GM18519 (cell line): ENCODE data around the gene ART3.
A peak's percentile ranks its signal among the peaks of the same experiment; 100 is the strongest.
"Not testable (repeated sequence)": the region's sequence is repeated elsewhere in the genome, so short reads cannot be mapped to it uniquely, and the experiment has no call there.

Experiments used
- ATAC-seq: cut with Tn5 transposase; IDR thresholded peaks from one replicate; pipeline ENCODE4 v1.9.1; 2021; ENCODE audit warnings: mild to moderate bottlenecking, moderate library complexity; ENCODE audit not compliant: unreplicated experiment, low FRiP score

ART3 gene, protein sequence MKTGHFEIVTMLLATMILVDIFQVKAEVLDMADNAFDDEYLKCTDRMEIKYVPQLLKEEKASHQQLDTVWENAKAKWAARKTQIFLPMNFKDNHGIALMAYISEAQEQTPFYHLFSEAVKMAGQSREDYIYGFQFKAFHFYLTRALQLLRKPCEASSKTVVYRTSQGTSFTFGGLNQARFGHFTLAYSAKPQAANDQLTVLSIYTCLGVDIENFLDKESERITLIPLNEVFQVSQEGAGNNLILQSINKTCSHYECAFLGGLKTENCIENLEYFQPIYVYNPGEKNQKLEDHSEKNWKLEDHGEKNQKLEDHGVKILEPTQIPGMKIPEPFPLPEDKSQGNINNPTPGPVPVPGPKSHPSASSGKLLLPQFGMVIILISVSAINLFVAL

DNA sequence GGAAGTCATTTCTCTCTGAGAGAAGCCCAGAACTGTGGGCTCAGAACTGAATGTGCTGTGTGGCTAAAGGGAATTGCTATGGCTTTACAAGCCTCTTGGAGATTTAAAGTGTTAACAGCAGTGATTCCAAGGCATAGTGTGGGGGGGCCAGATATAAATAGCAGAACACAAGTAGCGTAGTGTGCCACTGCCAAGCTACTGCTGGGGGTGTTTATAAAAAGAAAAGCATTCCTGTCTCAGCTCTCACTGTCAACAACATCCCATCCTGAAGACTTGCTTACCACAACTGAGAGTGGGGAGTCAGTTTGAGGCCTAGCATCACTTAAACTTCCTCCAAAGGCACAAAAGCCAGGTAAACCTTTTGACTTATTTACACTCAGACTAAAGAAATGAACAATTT lies at the start of gene ART3:
Gene ART3, plus strand, starts transcription at position 242 of the 400 bp plus-strand sequence. CDS start 1,181 bp downstream, outside the sequence.
- no peak for ATAC-seq

DNA sequence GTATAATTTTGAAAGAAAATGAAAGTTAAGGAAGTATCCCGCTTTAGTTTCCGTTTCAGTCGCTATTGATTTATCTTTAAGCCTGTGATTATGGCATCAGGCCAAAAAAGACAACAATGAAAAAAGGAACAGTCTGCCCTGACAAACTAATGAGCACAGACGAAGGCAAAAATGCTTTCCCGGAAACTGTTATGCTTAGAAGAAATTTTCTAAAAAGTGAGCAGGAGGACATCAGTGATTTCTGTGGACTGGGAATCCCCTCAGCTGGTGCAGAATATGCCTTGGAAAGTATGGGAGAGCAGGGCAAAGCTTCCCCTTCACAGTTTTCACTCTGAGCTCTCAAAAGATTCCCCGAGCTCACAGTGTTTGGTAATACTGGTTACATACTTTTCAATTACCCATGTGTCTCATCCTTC lies 46.2 kb upstream of the ART3 start:
- ATAC-seq: no peak

DNA sequence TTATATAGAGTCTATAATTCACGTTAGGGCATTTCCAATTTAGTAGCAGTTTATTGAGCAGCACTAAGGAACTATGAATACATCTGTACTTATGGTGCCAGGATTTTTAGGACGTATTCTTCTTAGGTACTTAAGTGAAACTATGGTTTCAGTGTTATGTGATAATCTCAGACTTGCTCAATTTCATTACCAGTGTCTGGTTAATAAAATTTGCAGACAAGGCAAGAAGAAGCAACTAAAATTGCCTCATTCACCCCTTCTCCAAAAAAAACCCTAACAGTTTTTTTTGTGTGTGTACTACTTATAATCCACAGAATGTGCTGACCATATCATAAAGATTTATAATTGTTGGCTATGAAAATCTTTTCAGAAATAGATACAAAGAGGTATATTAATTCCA lies 45.2 kb upstream of the ART3 start:
- ATAC-seq: no peak

DNA sequence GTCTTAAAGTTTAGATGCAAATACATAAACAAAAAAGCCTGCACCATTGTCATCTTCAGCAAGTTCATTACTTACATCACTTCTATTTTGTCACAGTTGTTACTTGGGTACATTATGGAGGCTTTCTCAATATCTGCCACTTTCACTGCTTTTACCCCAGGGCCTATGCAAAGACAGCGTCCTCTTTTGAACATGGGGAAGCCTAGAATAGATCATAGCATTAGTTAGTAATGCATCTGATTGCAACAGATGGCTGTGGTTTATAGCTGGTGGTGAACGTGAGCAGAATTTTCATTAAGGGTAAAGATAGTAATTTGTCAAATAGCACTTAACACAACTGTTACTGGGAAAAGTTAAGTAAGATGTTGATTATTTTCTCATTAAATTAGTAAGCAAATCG lies 39.4 kb upstream of the ART3 start:
- ATAC-seq: peak; percentile 54

DNA sequence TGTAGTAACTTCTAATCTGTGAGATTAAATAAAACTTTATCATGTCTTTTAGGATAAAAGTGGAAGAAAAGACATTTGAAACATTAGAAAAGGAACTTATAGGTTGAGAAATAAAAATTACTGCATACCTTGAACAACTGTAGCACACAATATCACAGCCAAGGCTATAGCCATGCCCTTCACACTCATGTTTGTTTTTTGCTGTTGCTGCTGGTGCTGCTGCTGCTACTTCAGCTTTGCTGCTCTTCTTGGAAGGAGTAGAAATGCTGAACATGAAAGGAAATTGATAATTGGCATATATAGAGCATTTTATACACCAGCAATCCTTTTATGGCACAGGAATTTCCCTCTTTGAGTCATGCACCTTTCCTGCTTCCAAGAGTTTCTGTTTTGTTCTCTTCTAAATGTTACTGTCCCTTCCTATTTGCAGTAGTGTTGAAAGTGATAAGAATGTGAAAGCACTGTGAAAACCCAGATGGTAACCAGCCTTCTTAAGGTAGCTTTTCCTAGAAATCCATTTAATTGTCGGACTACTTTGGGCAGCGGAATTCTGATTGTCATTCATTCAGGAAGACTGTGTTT lies 38.6 kb upstream of the ART3 start, which contains the start of gene CXCL11:
Gene CXCL11, minus strand, starts transcription at position 272 of the 582 bp plus-strand sequence. Its CDS starts 83 bp downstream, at position 189.
- no peak for ATAC-seq

DNA sequence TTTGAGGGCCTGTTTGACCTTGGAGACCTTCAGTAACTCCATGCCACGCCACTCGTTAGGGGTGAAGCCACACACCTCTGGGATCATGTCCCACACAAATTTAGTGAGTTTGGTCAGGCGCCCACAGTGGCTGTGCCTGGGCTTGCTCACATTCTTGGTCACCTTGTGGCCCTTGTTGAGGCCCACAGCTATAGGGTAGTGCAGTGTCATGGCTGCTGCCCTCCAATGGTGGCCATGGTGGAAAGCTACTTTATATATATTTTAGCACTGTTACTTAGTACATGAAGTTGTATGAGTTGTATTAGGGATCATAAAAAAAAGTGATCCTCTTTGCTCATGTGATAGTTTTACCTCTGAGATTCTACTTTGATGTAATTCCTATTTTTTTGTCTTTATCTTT lies 37.7 kb upstream of the ART3 start:
- no peak for ATAC-seq

DNA sequence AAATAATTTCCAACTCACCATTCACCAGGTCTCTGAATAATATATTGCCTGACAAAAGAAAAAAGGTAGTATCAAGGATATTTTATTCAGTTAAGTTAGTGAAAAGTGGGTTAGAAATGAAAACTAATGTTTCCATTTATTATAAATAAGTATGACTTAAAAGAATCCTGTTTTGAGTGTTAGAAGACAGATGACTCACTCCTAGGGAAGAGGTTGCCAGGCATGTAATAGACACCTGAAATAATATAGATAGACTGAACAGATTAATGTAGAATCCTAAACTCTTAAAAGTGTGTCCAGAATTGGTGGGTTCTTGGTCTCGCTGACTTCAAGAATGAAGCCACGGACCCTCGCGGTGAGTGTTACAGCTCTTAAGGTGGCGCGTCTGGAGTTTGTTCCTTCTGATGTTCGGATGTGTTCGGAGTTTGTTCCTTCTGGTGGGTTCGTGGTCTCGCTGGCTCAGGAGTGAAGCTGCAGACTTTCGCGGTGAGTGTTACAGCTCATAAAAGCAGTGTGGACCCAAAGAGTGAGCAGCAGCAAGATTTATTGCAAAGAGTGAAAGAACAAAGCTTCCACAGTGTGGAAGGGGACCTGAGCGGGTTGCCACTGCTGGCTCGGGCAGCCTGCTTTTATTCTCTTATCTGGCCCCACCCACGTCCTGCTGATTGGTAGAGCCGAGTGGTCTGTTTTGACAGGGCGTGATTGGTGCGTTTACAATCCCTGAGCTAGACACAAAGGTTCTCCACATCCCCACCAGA lies 32.1 kb upstream of the ART3 start:
- not testable (repeated sequence) for ATAC-seq

DNA sequence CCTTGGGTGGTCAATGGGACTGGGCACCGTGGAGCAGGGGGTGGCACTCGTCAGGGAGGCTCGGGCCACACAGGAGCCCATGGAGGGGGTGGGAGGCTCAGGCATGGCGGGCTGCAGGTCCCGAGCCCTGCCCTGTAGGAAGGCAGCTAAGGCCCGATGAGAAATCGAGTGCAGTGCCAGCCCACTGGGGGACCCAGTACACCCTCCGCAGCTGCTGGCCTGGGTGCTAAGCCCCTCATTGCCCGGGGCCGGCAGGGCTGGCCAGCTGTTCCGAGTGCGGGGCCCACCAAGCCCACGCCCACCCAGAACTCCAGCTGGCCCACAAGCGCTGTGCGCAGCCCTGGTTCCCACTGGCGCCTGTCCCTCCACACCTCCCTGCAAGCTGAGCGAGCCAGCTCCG lies 31.2 kb upstream of the ART3 start:
- ATAC-seq: not testable (repeated sequence)

DNA sequence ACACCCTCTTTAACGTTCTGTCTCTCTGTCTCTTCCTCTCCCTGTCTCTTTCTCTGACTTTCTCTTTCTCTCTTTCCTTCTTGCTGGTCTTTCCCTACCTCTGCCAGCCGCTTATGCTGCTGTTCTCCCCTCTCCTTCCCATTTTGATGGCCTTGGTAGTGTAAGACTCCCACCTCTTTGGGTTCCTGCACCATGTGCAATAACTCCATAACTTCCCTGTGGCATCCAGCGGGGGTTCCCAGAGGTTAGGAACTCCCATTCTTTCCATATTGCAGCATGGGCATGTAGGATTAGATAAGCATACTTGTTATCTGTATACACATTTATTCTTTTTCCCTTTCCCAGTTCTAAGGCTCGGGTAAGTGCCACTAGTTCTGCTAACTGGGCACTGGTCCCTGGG lies 29.8 kb upstream of the ART3 start:
- not testable (repeated sequence) for ATAC-seq

DNA sequence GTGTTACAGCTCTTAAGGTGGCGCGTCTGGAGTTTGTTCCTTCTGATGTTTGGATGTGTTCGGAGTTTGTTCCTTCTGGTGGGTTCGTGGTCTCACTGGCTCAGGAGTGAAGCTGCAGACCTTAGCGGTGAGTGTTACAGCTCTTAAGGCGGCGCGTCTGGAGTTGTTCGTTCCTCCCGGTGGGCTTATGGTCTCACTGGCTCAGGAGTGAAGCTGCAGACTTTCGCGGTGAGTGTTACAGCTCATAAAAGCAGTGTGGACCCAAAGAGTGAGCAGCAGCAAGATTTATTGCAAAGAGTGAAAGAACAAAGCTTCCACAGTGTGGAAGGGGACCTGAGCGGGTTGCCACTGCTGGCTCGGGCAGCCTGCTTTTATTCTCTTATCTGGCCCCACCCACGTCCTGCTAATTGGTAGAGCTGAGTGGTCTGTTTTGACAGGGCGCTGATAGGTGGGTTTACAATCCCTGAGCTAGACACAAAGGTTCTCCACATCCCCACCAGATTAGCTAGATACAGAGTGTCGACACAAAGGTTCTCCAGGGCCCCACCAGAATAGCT lies 24.6 kb upstream of the ART3 start:
- not testable (repeated sequence) for ATAC-seq

DNA sequence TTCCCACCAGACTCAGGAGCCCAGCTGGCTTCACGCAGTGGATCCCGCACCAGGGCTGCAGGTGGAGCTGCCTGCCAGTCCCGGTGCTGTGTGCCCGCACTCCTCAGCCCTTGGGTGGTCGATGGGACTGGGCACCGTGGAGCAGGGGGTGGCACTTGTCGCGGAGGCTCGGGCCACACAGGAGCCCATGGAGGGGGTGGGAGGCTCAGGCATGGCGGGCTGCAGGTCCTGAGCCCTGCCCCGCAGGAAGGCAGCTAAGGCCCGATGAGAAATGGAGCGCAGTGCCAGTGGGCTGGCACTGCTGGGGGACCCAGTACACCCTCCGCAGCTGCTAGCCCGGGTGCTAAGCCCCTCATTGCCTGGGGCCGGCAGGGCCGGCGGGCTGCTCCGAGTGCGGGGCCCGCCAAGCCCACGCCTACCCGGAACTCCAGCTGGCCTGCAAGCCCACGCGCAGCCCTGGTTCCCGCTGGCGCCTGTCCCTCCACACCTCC lies 23.9 kb upstream of the ART3 start:
- ATAC-seq: not testable (repeated sequence)

DNA sequence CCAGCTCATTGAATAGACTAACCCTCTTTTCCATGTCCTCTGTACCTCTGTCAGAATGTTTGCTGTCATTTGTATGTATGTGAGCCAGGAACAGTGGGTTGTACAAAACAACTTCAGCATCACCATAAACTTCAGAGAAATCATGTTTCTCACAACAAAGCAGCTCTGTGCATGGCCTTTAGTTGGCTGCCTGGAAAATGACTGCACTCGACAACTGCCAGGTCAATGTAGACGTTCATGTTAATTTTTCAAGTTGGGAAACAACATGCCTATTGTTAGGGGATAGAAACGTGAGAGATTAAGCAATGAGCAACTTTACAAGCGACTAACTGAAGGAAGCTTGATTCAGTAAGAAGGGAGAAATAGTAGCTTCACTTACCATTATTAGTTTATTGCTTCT lies 20.8 kb upstream of the ART3 start:
- no peak for ATAC-seq

DNA sequence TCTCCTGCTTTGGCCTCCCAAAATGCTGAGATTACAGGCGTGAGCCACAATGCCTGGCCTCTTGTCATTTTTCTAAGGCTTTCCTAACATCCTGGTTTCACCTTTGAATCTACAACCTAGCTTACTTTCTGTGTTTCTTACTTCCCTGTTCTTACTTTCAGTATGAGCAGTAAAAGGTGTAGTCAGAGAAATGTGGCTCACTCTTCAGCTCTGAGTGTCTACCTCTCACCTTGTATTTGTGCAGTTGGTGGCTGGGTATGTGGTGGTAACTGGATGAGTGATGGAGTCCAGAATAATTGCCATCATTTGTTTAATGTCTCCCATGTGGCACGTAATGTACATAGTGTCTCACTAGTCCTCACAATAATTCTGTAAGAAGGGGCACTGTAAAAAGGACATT lies 19.5 kb upstream of the ART3 start:
- peak; percentile 94 for ATAC-seq

DNA sequence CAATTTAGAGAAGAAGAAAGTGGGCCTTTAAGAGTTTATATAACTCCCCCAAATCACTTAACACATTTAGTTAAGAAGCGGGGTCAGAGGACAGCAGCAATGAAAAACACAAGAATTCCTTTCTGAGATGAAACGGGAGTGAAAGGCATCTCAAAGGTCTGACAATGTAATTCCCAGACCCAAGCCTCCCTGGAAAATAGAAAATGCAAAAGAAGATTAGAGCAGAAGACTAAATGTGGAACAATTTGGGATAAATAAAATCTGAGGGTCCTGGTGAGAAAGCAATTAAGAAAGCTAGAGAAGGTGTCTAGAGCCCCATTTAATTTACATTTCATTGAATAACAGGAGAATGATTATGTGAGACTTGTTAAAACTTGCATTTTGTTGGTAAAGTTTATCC lies 19.1 kb upstream of the ART3 start:
- no peak for ATAC-seq

DNA sequence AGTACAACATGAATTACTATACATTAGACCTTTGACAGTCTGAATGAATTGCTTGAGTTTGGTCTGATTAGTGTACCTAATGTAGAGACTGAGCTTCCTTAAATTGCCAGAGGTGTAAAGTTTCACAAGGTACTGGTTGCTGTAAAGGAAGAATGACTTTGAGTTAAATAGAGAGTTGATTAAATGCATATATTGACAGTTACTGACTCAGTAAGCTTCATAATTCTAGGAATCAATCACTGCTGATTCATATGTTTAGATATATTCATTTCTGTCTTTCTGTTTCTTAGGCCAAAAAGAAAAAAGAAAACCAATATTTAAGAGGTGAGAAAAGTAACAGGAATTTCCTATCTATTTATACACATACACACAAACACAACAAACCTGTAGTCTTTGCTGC lies 16.2 kb upstream of the ART3 start:
- peak; percentile 38 for ATAC-seq

DNA sequence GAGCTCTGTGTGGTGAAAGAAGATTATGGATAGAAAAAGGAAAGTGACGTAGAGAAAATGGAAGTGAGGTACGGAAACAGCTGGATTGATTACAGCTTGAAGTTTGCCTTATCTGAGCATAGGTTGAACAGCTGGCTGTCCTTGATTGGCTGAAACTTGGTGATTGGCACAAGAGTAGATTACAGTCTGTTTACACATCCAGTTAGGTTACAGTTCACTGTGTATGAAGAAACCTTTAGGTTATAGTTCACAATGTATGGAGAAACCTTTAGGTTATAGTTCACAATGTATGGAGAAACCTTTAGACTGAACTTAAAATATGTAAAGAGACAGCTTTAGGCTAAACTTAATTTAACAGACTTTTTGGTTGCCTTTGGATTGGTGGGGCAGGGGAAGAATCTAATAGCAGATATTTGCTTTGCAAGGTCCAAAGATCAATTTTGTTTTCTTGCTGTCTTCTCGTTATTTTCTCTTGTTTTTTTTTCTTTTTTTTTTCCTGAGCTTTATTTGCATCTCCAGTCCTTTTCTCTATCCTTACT lies 15.6 kb upstream of the ART3 start:
- no peak for ATAC-seq

DNA sequence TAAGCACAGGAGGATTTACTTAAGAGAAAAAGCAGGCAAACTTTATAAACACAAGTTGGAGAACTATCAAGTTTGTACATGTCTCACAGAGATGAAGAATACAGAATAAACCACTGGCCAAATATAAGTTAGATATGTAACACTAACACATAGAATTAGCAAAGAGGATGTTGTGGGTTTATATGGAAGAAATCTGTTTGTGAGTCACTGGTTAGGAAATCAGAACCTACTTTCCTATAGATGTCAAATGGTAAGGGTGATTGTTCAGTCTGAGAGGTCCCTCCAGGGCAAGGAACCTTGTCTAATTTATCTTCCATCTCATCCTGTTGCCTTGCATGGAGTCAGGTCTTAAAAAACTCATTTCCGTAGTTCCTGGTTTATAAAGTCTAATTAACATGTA lies 14.8 kb upstream of the ART3 start:
- ATAC-seq: no peak

DNA sequence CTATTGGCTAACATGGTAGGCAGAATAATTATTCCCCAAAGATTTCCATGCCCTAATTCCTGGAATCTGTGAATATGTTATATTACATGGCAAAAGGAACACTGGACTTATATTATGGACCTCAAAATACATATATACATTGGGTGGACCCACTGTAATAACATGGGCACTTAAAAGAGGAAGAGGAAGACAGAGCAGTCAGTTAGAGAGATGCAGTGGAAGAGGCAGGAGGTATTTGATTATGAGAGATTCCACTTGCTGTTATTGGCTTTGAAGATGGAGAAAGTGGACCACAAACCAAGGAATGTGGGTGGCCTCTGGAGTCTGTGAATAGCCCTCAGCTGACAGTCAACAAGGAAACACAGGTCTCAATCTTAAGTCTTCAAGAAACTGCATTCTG lies 14.0 kb upstream of the ART3 start:
- ATAC-seq: no peak

DNA sequence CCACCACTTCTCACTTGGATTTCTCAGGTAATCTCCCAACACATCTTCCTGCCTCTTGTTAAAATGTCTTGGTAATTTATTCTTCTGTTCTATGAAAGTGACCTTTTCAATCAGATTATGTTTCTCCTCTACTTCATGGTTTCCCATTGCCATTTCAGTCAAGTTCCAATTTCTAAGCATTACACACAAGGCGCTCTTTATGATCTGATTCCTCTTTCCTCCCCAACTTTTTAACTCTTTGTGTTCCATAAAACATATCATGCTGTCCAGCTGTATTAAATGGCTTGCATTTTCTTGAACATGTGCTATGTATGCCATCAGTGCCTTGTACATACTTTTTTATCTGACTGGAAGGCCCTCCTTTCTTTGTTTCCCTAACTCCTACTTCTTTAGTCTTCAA lies 13.1 kb upstream of the ART3 start:
- no peak for ATAC-seq

DNA sequence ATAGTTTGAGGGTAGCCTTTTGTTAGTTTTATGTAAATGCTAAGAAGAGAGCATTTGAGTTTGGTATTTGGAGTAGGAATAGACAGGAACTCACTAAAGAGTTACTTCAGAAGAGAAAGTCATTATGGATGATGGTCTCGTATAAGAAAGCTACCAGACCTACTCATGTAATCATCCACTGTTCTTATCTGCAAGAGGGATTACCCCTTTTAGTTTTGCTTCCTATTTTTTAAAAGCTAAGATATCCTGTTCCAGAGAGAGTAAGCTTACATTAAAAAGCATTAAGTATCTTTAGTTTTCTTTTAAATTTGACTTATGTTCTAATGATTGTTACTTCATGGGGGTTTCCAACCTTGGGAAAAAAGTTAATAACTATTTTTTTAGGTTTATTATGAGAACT lies 12.5 kb upstream of the ART3 start:
- ATAC-seq: no peak

DNA sequence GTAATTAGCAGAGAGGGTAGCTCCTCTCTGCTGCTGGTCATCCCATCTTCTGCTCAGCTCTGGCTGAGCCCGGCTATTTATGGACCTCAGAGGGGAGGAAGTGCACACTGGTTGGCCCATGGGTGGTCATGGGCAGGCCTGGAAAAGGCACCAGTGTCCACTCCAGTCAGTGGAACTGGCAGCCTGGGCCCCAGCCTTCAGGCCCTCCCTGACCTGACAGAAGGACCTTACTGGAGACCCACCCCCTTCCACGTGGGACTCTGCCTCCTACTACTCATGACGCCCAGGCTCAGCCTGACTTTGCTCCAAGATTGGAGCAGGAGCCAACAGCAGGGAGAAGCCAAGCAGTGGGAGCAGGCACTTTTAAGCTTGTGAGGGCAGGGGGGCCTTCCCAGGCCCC lies 8.0 kb upstream of the ART3 start:
- no peak for ATAC-seq
